Dermis microvascular lymphatic vessel endothelial cell (primary cell): ENCODE data around the gene STRA6. TPM values are rescaled to one million over a fixed set of nuclear protein-coding genes. Genes with fewer than 3 reads are reported as not detected.

Experiments
- DNase-seq, 2 donors: peaks; one replicate each; pipeline versions ENCODE4 v3.0.0 to v3.0.0-alpha.2; 2010; ENCODE audit warnings: low read depth in 2 of 2
- total RNA-seq: library from RNA; depleted of rRNA; stranded (reverse); fragments of >200 nt; gene quantifications from 2 replicates; pipeline ENCODE4 v1.2.1, GENCODE V29; 2014

STRA6 gene
- total RNA-seq, 1 donor from 2014 or later: under 0.01 TPM

DNA sequence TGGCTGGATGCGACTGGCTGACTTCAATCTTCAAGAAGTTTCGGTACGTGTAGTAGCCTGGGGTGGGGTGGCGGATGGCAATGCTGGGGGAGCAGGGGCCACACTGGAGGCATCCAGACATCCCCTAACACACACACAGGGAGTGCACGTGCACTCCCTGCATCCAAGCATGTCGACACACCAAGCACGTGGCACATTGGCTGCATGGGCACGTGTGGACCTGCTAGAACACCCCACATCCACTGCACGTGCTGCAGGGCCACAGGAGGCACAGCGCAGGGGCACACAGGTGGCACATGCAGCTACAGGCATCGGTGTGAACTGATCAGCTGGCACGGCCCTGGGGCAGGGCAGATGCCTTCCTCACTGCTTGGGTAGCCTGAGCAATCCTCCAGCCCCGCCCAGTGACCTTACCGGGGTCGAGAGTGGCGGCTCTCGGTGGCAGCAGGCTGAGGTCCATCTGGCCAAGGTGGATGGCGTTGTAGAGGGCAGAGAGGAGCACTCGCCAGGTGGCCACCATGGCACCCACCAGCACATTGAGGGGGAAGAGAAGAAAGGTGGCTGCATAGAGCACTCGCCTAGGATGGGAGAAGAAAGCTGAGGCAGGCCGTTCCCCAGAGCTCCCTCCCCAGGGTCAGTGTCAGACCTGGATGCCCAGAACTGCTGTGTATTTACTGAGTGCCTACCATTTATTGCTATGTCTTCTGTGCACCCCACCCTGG lies 21.5 kb downstream of the STRA6 start:
- DNase-seq: no peak

DNA sequence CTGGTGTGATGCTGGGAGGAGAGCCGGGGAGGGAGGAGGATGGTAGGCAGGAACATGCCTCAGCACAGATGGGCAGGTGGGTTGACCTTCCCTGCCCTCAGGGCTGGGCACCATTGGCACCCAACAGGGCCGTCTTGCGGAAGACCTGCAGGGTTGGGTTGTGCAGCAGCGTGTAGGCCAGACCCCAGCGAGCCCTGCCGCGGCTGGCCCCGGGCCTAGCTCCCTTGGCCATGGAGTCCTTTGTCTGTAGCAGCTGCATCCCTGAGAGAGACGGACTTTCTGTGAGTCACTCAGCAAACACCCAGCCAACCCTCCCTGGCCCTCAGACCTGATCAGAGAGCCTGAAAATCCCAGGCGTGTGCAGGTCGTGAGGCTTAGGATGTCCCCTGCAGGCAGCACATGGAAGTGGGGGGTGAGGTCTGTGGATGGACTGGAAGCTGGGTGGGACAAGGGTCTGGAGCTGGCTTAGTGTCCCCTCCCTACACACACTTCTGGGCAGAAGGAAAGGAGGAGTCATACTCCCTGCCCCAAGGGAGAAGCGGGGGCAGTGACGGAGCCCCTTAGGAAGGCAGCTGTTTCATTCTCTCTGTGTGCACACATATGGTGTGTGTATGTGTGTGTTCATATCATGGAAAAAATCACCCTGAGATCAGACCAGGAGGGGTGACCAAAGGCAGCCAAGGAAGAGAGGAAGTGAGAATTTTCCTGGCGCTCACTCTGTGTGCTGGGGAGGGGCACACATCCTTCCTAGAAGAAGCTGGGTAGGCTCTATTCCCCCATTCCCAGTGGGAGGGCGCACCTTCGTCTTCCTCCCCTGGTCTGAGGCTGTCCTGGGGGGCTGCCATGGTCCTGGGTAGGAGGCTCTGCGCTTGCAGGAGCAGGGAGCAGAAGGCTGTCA lies 22.4 kb downstream of the STRA6 start:
- DNase-seq: peak in 1 of 2 donors; percentile 32

DNA sequence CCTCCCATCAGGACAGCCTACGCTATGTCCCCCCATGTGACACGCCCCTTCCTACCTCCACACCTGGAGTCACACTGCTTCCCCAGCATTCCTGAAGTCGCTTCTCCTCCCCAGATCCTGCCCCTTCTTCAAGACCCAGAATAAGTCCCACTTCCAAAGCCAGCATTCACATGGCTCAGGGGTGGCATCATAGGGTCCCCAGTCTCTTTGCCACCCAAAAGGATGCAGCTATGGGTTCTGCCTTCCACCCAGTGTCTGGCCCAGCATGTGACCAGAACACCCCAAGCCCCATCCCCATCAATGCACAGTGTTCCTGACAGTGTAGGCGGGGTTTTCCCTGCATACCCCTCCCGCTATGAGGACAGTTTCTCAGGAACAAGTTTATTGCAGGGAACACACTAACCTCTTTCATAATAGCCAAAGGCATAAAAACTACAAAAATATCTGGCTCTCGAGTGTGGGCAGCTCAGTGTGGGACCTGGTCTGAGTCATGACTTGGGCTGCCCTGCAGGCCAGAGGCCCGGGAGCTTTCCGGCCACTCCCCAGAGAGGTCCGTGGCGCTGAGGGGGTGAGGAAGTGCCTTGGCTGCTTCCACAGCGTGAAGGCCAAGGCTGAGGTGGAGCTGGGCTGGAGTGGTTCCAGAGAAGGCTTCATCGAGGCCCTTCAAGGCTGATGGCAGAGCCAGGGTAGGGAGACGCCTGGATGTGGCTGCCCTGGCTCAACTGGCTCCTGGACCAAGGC lies 23.3 kb downstream of the STRA6 start:
- peak in 1 of 2 donors; percentile 68 for DNase-seq

DNA sequence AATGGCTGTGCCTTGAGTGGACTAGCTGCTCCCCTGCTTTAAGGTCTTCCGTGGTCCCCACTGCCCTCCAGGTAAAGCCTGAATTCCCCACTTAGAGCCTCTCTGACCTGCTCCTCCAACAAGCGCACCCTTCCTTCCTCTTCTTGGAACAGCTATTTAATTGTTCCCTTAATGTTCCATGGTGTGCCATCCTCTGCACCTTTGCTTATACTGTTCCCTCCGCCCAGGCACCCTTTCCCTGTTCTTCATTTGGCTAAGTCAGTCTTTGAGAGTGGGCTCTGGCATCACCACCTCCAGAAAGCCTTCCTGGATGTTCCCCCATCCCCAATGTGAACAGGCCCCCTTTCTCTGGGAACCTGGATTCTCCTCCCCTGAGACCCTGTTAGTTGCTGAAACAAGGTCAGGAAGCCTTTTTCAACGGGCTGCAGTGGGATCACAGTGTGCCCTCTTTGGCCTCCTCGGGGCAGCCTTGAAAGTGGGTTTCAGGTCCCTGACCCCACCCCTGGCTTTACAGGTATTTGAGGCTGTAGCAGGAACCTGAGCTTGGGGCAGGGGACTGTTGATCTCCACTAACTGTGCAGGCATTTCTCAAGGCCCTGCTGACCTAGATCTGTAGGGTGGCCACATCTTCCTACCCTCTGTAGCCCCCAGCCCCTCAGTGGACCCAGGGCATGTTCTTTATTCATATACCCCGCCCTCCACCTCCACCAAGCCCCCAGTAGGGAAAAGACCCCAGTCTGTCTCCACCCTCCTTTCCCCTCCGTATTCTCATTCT lies 24.1 kb downstream of the STRA6 start:
- DNase-seq: no peak

DNA sequence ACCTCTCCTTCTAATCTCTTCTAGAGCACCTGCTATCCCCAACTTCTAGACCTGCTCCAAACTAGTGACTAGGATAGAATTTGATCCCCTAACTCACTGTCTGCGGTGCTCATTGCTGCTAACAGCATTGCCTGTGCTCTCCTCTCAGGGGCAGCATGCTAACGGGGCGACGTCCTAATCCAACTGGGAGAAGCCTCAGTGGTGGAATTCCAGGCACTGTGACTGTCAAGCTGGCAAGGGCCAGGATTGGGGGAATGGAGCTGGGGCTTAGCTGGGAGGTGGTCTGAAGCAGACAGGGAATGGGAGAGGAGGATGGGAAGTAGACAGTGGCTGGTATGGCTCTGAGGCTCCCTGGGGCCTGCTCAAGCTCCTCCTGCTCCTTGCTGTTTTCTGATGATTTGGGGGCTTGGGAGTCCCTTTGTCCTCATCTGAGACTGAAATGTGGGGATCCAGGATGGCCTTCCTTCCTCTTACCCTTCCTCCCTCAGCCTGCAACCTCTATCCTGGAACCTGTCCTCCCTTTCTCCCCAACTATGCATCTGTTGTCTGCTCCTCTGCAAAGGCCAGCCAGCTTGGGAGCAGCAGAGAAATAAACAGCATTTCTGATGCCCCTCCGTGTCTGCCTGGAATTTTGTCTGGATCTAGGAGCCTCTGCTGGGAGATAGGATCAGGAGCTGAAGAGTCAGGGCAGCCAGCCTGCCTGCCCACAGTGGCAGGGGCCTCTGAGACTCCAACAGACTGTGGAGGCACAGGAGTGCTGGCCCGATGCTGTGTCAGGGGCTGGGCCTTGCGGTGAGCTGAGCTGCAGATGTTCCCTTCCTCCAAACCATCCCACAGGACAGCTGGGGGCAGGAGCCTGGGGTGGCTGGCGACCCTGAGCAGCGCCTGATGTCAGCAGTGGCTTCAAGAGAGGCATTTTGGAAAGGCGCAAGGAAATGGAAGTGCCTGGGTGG lies 26.0 kb downstream of the STRA6 start:
- DNase-seq: no peak

DNA sequence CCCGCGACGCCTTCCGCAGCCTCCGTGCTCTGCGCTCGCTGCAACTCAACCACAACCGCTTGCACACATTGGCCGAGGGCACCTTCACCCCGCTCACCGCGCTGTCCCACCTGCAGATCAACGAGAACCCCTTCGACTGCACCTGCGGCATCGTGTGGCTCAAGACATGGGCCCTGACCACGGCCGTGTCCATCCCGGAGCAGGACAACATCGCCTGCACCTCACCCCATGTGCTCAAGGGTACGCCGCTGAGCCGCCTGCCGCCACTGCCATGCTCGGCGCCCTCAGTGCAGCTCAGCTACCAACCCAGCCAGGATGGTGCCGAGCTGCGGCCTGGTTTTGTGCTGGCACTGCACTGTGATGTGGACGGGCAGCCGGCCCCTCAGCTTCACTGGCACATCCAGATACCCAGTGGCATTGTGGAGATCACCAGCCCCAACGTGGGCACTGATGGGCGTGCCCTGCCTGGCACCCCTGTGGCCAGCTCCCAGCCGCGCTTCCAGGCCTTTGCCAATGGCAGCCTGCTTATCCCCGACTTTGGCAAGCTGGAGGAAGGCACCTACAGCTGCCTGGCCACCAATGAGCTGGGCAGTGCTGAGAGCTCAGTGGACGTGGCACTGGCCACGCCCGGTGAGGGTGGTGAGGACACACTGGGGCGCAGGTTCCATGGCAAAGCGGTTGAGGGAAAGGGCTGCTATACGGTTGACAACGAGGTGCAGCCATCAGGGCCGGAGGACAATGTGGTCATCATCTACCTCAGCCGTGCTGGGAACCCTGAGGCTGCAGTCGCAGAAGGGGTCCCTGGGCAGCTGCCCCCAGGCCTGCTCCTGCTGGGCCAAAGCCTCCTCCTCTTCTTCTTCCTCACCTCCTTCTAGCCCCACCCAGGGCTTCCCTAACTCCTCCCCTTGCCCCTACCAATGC lies 27.1 kb downstream of the STRA6 start:
- DNase-seq: no peak

DNA sequence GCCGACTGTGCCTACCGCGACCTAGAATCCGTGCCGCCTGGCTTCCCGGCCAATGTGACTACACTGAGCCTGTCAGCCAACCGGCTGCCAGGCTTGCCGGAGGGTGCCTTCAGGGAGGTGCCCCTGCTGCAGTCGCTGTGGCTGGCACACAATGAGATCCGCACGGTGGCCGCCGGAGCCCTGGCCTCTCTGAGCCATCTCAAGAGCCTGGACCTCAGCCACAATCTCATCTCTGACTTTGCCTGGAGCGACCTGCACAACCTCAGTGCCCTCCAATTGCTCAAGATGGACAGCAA lies 27.7 kb downstream of the STRA6 start:
- DNase-seq: no peak

DNA sequence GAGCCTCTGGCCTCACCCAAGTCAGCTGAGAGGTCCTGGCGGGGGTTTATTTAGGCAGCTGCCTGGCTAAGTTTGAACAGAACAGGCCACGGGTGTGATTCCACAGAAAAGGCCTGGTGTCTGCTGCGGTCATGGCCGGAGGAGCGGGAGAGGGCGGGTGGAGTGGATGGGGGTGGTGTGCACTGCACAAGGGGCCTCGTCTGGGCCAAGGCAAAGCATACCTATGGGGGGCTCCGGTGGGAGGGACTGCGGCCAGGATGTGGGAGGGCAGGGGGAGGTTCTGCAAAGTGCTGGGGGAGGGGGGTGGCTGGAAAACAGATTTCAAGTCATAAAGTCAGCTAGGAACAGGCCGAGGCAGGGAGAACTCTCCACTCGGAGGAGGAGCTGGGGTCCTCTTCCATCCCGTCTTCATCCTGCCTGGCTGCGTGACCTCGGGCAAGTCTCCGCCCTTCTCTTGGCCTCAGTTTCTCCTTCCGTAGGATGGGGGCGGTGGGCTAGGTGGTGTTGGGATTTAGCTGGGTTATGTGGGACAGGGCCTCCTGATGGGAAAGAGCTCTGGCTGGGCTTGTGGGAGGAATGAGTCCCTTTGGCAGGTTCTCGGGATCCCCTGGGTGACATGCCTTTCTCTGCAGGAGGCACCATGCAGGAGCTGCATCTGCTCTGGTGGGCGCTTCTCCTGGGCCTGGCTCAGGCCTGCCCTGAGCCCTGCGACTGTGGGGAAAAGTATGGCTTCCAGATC lies 28.2 kb downstream of the STRA6 start:
- no peak for DNase-seq

DNA sequence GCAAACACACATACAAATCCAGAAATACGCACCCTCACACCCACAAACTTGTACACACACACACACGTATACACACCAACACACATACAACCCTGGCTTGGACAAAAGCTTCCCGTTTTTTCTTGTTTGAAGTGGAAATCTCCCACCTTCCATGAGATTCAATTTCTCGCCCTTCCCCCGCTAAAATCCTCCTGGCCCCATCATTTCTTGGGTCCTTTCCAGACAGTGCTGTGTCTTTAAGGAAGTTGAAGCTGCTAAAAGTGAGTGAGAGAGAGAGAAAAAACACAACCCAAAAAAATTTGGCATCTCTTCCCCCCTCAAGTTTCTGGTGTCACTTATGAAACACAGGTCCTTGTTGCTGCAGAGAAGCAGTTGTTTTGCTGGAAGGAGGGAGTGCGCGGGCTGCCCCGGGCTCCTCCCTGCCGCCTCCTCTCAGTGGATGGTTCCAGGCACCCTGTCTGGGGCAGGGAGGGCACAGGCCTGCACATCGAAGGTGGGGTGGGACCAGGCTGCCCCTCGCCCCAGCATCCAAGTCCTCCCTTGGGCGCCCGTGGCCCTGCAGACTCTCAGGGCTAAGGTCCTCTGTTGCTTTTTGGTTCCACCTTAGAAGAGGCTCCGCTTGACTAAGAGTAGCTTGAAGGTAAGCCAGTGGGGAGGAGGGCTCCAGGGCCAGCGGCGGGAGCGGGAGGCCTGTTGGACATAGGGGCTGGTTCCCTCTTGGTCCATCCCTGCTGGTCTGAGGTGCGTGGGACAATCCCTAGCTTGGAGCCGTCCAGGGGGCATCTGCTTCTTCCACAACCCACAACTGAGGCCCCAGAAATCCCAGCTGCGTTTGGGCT lies 29.0 kb downstream of the STRA6 start, which contains the start of gene ISLR:
TSS of gene ISLR (plus strand) at position 331 of the 839 bp plus-strand sequence. CDS start 1,149 bp downstream, outside the sequence.
- no peak for DNase-seq

DNA sequence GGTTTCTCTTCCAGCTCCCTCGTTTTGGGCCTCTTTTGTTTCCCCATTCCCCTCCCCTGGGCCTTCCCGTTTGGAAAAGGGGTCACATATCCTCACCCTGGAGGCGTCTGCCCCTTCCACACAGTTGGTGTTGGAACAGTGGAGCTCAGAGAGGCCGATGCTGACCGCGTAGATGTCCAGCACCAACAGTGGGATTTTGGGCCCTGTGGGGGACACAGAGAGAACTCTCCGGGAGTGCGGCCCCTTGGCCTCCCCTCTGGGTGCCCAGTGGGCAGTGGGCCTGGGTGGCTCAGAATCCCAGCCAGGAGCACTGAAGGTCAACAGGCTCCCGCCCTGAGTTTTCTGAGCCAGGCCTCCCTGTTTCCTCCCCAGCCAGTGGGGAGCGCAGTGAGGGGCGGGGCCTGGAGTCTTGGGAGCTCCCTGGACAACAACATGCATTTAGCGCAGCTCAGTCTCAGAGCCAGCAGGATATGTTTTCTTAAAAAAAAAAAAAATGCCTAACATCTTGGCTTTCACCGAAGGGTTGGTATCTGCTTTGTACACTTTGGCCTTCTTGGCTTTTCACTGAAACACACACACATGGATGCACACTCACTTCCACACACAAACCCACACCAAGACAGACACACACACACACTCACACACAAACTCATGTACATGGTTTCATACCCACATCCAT lies 29.7 kb downstream of the STRA6 start:
- DNase-seq: no peak

DNA sequence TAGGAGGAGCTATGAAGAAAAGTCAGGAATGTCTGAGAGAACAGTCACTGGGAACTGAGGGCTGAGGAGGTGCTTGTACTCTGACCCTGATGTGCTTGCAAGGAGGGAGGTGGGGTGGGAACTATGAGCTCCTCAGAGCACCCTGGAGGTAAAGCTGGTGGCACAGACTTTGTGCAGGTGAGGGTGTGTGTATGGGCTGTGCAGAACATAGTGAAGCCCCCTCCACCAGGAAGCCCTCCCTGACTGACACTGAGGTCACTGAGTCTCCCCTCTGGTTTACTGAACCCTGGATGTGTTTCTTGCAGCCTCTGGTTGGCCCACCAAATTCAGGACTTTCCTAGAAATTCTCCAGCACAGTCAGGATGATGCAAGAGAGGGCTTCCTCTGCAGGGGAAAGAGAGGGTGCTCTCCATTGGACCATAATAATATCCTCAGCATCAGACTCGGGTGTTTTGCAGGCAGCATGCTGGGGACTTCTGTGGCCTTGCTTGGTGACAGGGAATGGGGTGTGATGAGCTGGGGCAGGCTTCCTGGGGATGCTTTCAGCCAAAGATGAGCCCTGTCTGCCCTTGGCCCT lies 30.5 kb downstream of the STRA6 start:
- DNase-seq: no peak

DNA sequence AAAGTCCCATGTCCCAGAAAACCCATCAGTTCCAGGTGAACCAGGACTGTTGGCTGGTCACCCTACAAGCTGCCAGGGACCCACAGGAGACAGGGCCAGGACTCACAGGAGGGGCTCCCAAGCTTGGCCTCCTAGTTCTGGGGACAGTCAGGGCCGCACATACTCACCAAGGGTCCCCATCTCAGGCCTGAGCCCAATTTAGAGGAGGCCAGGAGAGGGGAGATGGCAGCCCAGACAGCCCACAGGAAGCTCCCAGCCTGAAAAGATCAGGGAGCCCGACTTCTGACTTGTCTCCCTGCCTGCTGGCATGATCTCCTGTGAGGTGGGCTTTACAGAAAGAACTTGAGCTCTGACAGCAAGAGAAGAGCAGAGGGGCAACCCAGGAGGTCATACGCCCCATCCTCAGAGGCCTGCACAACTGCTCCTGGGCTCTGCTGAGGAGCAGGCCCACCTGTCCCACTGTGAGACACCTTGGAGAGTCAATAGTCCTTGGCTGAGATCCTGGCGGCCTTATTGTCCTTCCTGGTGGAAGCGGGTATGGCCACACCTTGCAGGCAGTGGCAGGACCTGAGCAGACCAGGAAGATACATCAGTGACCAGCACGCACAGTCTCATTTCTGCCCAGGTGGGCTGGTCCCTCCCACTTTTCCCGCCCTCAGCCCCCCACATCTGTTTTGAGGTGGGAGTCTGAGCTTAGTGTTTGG lies 31.6 kb downstream of the STRA6 start:
- DNase-seq: no peak

DNA sequence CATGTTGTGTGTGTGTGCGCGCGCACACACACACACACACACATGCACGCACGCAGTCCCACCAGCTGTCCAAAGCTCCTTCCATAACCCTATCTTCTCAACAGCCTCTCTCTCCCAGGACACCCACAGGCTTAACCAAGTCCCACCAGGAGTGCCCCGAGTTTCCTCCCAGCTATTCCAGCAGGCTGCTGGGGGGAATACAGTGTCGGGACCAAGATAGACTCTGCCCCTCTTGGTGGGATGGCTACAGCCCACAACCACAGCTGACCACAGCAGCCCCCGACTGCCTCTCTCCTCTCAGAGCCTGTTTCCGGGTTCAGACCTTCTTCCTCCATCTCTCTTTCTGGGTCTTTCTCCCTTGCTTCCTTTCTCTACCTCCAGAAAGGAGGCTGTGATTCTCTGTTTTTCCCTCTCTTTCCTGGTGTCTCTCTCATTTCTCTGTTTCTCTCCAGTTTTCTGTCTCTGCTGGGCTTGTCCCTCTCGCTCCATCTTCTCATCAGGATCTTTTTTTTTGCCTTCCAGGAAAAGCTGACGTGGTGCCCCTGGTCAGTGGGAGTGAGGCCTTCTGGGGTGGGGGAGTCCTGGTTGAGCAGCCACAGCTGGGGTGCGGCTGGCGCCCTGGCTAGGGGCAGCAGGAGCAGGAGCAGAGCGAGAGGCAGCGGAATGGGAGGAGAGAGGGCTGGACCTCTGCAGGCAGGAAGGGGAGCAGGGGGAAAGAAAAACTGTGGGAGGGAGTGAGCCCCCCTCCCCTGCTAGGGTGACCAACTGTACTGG lies 32.3 kb downstream of the STRA6 start:
- DNase-seq: no peak

DNA sequence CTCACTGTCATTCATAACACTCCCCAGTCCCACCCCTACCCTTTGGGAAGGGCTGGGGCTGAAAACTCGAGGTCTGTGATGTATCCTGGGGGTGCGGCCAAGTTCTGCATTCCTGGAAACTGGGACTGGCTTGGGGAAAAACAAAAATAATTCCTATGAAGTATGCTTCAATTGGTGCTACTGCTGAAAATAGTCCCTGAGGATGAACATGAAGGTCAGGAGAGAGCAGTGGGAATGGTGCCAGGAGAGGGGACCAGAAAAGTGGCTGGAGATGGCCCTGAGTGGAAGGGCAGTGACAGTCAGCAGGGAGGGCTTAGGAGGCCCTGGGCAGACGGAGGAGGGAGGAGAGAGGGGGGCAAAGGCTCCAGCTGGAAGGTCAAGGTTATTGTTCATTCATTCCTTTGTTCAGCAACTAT lies 33.9 kb downstream of the STRA6 start:
- no peak for DNase-seq

DNA sequence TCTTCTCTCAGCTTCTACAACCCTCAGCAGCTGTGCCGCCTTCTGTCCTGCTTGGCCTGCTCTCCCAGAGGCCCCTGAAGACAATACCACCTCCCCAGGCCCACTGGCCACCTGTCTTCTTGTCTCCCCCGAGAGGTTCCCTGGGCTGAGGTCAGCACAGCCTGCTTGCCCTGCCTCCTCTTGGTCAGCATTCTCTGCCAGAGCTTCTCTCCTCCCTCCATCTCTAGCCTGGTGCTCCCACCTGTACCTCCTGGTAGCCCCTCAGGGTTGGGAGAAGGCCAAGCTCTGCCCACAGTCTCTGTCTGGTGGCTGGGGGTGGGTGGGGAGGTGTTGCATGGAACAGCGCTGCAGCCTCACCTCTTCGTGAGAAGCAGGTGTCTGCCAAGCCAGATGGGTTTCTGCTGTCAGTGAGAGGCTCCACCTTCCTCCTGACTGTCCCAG lies 34.7 kb downstream of the STRA6 start:
- DNase-seq: no peak
